Amniotic epithelial cell (primary cell): ENCODE data around the gene GNS.
"Not testable (repeated sequence)": the region's sequence is repeated elsewhere in the genome, so short reads cannot be mapped to it uniquely, and the experiment has no call there.

Experiments
- DNase-seq: peaks from one replicate; pipeline ENCODE4 v3.0.0-alpha.2; 2010; ENCODE audit warnings: low read depth

The GNS gene

DNA sequence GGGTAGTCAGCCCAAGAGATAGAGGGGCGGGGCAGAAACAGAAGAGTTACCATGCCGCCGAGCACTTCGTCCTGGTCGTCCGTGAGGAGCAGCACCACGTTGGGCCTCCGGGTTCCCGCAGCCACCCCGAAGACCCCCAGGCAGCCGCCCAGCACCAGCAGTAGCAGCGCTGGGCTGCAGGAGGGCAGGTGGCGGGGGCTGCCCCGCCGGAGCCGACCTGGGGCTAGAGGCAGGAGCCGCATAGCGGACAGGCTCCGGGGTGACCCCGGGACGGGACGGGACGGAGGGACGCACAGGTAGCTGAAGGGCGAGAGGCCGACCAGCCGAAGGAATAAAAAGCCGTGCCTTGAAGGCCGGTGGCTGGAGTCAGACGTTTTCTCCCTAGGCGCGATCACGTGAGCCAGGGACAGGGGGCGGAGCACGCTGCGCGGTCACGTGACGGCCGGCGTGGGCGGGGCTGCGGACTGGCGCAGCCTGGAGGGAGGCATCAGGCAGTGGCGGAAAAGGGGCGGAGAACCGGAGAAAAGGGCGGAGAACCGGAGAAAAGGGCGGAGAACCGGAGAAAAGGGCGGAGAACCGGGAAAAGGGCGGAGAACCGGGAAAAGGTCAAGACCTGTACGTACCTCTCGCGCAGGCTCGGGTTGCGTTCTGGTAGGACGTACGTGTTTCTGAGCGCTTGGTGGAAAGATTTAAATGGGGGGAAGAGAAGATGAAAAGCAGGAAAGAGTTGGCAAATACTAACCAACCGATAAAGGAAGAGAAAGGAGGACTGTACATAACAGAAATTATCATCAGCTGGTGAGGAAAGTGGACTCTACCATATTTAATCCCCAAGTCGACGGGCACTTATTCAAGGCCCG, at the start of gene GNS:
Gene GNS (minus strand): TSS at position 372 of the 860 bp plus-strand sequence. CDS start 130 bp downstream, at position 242.
- DNase-seq = peak; percentile 91

- DNase-seq = no peak
Observed at GRCh38 chr12:64808110-64808509, 48.9 kb upstream of the GNS start.

- peak; percentile 51 for DNase-seq
Observed at GRCh38 chr12:64806593-64807460, 47.6 kb upstream of the GNS start.

DNA sequence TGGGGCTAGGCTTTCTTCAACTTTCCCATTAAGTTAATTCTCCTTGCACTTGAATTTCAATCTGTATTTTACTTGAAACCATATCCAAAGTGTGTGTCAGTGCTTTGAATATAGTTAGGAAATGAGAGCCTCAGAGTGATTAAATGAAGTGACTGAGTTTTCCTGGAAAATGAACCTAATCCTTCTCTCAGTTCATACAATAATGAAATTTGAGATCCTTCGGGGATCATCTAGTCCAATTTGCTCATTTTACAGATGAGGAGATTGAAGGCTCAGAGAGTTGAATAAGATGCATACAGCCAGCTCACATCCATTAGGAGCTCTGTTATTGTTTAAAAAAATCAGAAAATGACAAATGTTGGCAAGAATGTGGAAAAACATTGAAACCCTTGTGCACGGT, 47.0 kb upstream of the GNS start:
- no peak for DNase-seq

- DNase-seq = not testable (repeated sequence)
Observed at GRCh38 chr12:64802180-64802775, 43.1 kb upstream of the GNS start.

GRCh38 chr12:64801381-64801780, 42.2 kb upstream of the GNS start:
- no peak for DNase-seq

DNA sequence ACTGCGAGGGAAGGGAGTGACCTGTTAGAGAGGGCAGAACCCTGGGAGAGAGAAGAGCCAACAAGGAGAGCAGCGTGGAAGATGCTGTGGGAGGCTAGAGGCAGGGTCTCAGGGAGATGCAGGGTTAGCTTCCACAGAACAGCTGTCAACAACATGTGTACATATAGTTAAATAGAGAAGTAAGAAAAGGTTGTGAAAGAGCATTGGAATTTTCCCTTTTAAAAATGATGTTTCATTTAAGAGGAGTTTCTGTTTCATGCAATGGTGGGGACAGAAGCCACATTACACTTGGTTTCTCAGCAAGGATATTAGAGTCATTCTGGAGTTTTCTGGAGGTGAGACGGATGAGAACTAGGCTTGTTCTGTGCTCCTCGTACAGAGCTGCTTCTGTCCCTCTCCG, 41.4 kb upstream of the GNS start:
- DNase-seq = no peak

DNA sequence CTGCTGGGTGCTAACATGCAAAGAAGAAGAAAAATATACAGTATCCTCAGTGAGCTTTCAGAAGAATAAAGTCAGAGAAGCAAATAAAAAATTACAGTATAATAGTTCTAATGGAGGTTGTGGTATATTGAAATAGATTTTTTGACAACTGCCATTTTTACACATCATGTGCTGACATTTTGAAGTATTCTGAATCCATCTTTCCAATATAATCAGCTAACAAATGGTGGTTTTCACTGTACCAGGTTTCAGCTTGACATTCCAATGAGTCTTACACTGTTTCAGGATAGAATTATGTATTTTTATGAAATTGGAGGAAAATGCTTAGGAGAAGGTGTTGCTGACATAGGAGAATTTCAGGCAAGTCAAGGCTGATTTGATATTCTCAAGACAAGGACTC, 39.0 kb upstream of the GNS start:
- DNase-seq = no peak

- no peak for DNase-seq
Observed at GRCh38 chr12:64797156-64797555, 38.0 kb upstream of the GNS start.

DNA sequence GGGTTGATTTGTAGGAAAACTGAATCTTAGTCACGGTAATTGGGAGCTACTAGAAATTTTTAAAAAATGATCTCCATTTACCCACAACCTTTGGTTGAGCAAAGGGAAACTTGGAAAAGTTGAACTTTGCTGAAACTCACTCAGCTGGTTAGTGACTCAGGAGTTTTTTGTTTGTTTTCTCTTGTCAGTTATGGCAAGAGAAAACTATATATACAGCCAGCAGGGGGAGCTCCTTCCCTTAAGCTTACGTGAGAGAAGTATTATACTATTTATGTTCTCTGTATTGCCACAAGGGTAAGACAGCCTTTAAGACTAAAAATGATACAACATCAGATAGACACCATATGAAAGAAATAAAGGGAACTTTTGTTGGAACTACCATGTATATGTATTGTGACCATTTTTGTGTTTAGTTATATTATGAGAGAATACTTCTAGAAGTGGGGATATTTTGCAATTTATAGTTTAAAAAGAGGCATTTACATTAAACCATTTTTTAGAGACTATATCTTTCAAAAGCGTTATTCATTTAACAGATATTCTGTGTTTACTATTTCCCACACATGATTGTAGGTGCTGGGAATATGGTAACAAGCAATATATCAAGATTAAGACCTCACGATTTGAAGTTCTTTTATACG, 37.1 kb upstream of the GNS start:
- peak; percentile 89 for DNase-seq

DNA sequence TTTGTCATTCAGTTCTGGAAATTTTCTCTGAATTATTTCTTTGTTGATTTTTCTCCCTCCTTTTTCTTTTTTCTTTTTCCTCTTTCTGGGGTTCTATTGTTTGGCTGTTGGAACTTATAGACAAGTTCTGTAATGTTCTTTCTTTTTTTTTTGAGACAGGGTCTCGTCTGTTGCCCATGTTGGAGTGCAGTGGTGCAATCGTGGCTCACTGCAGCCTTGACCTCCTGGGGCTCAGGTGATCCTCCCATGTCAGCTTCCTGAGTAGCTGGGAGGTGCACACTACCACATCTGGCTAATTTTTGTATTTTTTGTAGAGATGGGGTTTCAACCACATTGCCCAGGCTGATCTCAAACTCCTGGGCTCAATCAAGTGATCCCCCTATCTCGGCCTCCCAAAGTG, 35.1 kb upstream of the GNS start:
- DNase-seq = no peak

DNA sequence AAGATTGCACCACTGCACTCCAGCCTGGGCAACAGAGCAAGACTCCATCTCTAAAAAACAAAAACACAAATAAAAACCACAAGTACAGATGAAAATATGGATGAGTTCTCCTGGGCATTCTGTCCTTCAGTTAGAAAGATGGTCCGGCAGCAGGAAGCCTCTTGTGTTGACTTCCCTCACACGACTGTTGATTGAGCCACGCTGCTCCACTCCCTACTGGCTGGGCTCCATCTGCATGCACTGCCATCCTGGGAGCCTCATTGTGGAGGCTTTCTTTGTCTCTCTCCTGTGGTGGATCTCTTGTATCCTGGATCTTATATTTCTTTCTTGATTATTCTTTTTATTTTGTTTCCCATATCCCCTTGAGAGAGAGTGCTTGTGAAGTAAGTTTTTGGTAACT, 34.4 kb upstream of the GNS start:
- no peak for DNase-seq

GRCh38 chr12:64792128-64792527, 32.9 kb upstream of the GNS start:
- DNase-seq = no peak

DNA sequence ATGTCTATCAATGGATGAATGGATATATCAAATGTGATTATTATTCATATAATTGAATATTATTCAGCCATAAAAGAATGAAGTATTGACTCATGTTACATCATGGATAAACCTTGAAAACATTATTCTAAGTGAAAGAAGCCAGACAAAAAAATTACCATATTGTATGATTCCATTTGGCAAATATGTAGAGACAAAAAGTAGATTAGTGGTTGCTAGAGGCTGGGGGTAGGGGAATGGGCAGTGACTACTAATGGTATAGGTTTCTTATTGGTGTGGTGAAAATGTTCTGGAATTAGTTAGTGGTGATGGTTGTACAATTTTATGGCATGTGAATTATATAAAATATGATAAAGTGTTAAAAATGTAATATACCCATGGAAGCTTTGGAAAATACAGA, 31.8 kb upstream of the GNS start:
- DNase-seq = no peak

- DNase-seq = no peak
Observed at GRCh38 chr12:64790166-64790565, 31.0 kb upstream of the GNS start.

DNA sequence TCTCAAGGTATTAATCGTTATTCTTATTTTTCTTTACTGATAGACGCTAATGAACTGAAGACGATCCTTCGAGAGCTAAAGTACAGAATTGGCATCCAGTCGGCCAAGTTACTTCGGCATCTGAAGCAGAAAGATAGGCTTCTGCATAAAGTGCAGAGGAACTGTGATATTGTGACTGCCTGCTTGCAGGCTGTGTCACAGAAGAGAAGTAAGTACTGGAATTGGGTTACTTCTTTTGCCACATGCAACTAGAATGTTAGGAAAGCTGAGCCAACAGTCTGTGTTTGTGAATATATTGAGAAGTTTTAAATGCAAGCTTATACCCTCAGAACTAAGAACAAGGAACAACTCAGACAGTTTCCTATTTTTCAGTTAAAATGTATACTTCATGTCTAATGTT, 26.6 kb upstream of the GNS start:
- no peak for DNase-seq

GRCh38 chr12:64782191-64782876, 23.1 kb upstream of the GNS start:
- DNase-seq = no peak

DNA sequence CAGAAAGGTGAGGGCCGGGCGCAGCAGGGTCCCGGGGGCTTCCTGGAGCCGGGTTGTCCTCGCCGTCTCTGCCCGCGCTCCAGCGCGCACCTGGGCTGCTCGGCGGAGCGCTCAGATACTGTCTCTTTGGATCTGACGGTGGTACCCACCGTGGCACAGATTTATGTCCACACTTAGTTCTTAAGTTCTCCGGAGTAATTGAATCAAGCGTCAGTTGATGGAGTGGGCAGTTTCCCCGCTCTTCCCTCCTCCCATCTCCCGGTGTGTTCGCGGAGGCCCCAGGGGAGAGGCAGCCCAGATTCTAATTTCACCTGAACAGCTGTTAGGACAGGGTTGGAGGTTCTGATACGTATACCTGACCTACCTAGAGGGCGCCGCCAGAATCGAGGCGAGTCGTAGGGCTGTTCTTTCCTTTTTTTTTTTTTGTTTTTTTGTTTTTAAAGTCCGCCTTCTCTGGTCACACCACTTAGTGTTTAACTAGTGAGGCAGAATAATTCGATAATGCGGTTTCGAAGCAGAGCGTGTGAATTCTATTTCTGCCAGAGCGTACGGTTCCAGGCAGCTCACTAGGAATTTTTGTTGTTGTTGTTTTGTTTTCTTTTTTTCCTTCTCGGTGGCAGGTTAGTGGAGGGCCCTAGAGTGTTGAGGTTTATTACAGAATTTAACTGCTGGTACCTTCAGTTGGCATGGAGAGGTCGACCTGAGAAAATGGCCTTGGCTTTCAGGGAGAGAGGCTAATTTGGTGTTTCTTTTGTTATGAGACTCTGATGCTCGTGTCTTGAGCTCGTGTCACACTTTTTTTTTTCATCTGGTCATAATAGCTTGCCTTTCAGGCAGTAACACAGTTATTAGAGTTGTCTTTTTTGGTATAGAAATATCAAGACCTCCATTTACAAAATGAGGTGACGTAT, 22.3 kb upstream of the GNS start:
- DNase-seq = no peak

DNA sequence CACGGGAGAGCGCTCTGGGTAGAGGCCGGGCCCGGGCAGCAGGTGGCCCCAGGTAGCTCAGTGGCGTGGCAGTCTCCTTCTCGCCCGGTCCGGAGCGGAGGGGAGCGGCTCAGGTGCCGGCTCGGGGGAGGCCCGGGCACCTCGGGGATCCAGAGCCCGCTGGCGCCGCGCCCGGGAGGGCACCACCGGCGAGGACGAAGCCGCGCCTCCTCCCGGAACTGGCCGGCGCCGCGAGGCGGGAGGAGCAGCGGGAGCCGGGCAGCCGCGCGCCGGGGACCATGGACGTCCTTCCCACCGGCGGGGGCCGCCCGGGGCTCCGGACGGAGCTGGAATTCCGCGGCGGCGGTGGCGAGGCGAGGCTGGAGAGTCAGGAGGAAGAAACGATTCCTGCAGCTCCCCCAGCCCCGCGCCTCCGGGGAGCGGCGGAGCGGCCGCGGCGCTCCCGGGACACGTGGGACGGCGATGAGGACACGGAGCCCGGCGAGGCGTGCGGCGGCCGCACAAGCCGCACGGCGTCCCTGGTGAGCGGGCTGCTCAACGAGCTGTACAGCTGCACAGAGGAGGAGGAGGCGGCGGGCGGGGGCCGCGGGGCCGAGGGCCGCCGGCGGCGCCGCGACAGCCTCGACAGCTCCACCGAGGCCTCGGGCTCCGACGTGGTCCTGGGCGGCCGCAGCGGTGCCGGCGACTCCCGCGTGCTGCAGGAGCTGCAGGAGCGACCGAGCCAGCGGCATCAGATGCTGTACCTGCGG, 21.5 kb upstream of the GNS start:
- no peak for DNase-seq

DNA sequence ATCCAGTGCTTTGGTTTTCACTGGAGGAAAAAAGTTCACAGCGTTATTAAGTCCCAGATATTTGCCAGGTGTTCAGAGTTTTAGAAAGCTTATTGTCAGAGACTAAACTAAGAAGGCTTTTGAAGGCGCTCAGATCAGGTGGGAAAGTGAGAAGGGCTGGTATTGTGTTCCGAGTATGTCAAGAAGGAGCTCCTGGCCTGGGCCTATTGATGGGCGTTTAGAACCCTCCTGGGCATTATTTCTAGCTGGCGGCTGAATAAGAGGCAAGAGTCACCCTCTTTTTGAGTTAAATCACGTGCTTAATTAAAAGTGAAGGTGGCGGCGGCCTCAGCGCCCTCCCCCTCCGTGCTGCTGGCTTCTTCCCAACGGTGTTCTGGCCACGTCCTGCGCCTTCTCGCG, 20.9 kb upstream of the GNS start:
- no peak for DNase-seq
